Measurements from ENCODE around the gene LILRB5.
"Not testable (repeated sequence)": the region's sequence is repeated elsewhere in the genome, so short reads cannot be mapped to it uniquely, and the experiment has no call there.

Gene LILRB5

DNA sequence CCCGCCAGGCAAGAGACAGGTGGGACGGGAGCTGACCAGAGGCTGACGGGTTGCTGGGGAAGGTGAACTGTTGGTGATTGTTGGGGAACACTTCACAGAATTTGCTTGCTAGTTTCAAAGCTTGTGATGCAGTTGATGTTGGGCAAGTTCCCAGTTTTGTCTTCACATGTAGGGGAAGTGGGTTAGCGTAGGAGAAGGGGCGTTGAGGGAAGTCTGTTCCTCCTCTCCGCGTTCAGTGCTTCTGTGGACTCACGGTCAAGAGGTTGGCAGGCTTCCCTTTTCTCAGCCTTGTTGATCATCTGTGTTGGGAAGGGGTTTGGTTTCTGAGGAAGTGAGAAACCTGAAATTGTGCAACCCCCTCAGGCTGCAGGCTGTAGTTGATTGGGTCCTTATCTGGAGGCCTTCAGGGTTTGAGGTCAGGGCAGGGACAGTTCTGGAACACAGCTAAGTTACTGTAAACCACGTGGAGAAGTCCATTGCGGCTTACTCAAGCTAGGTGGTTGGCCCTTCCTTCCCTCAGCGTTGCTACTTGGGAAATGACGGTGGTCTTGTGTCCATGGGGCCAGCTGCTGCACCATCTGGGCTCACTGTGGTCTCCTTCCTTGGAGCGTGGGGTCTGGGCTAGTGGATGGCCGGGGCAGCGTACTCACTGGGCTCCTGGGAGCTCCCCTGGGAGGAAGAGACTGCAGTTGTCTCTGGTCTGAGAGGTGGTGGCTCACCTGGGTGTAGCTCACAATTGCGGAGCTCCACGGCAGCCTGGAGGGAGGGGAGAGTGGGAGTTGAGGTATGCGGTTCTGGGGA is 48.9 kb downstream of the LILRB5 start:
- no peak overlapping the region for H3K4me3 ChIP-seq (ENCODE audit: low read depth, low read length)
- peak; percentile 82 for DNase-seq (ENCODE audit: low read depth)
- TF ChIP-seq, protein P1, sequence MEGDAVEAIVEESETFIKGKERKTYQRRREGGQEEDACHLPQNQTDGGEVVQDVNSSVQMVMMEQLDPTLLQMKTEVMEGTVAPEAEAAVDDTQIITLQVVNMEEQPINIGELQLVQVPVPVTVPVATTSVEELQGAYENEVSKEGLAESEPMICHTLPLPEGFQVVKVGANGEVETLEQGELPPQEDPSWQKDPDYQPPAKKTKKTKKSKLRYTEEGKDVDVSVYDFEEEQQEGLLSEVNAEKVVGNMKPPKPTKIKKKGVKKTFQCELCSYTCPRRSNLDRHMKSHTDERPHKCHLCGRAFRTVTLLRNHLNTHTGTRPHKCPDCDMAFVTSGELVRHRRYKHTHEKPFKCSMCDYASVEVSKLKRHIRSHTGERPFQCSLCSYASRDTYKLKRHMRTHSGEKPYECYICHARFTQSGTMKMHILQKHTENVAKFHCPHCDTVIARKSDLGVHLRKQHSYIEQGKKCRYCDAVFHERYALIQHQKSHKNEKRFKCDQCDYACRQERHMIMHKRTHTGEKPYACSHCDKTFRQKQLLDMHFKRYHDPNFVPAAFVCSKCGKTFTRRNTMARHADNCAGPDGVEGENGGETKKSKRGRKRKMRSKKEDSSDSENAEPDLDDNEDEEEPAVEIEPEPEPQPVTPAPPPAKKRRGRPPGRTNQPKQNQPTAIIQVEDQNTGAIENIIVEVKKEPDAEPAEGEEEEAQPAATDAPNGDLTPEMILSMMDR (IDR thresholded peaks at IDR 0.05; ENCODE audit: insufficient read depth, low read depth, low read length, missing control alignments), result no peak

DNA sequence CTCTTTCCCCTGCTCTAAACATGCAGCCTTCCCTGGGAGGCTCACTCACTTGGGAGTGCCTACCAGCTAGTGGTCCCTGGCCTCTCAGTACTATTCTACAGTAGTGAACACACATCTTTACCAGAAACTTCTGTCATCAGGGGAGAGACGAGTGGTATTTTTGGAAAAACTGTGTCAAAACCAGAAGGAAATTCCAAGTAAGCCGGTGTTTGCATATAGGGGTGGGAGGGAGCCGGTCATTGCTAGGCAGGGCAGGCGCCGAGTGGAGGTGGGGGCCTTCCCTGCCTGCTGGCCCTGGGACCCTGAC is 49.4 kb downstream of the LILRB5 start:
- no peak overlapping the region for H3K4me3 ChIP-seq (ENCODE audit: low read depth, low read length)
- no peak for DNase-seq (ENCODE audit: low read depth)
- TF ChIP-seq, protein P1 (IDR thresholded peaks at IDR 0.05; ENCODE audit: insufficient read depth, low read depth, low read length, missing control alignments), result no peak

DNA sequence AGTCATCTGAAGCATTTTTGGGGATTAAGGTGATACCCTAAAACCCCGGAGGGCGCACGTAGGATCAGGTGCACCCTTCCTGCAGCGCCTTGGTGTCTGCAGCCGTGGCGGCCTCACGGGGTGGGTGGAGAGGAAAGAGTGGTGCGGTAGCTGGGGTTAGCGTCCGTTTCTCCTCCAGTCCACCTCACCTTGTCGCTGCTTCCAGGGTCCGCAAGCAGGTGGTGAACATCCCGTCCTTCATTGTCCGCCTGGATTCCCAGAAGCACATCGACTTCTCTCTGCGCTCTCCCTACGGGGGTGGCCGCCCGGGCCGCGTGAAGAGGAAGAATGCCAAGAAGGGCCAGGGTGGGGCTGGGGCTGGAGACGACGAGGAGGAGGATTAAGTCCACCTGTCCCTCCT is 49.9 kb downstream of the LILRB5 start:
- H3K4me3 ChIP-seq (ENCODE audit: low read depth, low read length), result not testable (repeated sequence)

DNA sequence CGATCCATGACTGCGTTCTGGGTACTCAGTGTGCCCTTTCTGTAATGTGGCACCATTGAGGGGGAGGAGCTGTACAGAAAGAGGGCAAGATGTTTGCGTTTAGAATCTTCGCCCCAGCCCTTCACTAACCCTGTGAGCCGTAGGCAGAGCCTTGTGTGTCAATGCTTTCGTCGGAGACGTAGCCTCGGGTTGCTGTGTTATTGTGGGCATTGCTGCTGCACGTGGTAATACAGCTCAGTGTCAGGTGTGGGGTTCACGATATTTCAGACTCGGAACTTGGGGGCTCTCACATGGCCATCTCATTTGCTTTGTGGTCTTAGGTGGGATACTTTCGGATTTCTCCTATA is 50.3 kb downstream of the LILRB5 start:
- peak; percentile 29 for DNase-seq (ENCODE audit: low read depth)
- no peak overlapping the region for H3K4me3 ChIP-seq (ENCODE audit: low read depth, low read length)
- TF ChIP-seq, protein P1 (IDR thresholded peaks at IDR 0.05; ENCODE audit: insufficient read depth, low read depth, low read length, missing control alignments), result no peak

More for the DNA sequence above, 49.9 kb downstream of the LILRB5 start:
- peak; percentile 18 for DNase-seq (ENCODE audit: low read depth)

DNA sequence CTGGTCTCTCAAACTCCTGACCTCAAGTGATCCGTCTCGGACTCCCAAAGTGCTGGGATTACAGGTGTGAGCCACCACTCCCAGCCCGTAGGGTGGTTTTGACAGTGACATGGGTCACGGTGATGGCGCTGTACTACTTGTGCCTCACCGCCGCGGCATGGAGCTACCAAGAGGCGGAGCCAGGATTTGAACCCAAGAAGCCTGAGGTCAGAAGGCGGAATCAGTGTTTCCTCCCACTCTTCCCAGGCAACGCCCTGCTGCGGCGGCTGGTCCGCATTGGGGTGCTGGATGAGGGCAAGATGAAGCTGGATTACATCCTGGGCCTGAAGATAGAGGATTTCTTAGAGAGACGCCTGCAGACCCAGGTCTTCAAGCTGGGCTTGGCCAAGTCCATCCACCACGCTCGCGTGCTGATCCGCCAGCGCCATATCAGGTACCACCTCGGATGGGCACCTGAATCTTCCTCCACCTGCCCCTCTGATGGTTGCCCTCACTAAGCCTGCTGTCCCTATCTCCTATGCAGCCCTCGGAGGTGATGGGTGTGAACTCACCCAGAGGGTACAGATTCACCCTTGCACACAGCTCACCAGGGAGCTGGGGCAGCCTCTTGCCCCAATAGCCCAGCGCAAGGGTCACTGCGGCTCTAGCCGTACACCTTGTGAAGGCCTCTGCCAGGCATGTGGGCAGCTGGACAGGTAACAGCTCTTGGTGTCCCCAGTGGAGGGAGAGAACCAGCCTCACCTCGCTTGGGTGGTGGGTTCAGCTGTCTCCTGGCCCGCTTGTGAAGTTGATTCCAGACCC is 50.8 kb downstream of the LILRB5 start:
- peak; percentile 21 for DNase-seq (ENCODE audit: low read depth)
- TF ChIP-seq, protein P1 (IDR thresholded peaks at IDR 0.05; ENCODE audit: insufficient read depth, low read depth, low read length, missing control alignments), result no peak
- no peak overlapping the region; the same call in 1 of the 2 replicates for H3K4me3 ChIP-seq (ENCODE audit: low read depth, low read length)

DNA sequence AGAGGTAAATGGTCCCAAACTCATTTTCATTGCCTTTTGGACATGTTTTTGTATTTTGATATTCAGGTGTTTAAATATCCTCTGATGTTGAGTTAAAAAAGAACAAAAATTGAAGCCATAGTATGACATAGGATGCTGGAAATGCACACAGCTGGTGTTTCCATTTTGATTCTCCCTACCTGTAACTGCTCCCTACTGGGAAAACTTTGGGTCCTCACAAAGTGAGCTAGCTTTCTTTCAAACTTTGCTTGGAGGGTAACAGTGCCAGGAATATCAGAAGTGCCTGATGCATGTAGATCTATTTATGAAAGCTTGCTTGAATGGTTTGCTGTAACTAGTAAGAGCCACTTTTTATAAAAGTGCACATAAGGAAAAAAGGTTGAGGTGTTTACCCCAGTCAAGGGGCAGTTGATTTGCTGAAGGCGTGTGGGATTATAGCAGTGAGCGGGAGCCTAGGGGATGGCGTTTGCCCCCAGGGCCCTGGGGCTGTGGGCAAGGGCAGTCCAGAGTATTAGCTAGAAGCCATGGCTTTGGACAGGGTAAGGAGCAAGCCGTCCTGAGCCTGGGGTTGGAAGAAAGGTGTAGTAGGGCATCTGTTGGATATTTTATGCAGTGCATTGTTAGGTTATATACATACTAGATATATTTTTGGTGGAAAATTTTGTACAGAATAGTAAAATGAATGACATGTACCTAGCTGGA is 52.2 kb downstream of the LILRB5 start:
- peak overlapping the region; percentile 80 for H3K4me3 ChIP-seq (ENCODE audit: low read depth, low read length)
- peak; percentile 17 for DNase-seq (ENCODE audit: low read depth)
- TF ChIP-seq, protein P1 (IDR thresholded peaks at IDR 0.05; ENCODE audit: insufficient read depth, low read depth, low read length, missing control alignments), result no peak

DNA sequence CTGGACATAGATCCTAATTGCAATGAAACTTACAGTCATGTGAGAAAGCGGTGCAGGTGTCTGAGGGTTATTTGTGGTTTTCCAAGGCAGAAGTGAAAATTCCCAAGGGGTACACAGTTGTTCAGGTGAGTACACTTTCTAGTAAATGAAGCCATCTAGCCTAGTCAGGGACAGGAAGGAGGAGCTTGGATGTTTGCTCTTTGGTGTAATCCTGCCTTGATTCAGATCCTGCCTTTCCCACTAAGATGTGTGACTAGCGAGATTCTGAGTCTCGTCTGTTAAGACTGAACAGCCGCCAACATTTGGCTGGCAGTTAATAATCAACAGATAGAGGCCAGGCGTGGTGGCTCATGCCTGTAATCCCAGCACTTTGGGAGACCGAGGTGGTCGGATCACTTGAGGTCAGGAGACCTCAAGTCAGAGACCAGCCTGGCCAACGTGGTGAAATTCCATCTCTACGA is 53.9 kb downstream of the LILRB5 start:
- H3K4me3 ChIP-seq (ENCODE audit: low read depth, low read length), result peak overlapping the region; percentile 80
- no peak for DNase-seq (ENCODE audit: low read depth)
- TF ChIP-seq, protein P1 (IDR thresholded peaks at IDR 0.05; ENCODE audit: insufficient read depth, low read depth, low read length, missing control alignments), result no peak
